ENCODE measurements around the gene DUSP18.

GRCh38 chr22:30636226-30637077 is 31.2 kb downstream of the DUSP18 start:
- TF ChIP-seq CTCF (IDR thresholded peaks at IDR 0.05), result no peak
- TF ChIP-seq POLR2A (IDR thresholded peaks at IDR 0.05), result no peak
- no peak for TF ChIP-seq EP300 (IDR thresholded peaks at IDR 0.05)

Data from ovary (tissue), 3 donors.